IMR-90 (cell line): ENCODE measurements around the gene CAMK4. TPM values are rescaled to one million over a fixed set of nuclear protein-coding genes. Genes with fewer than 3 reads are reported as not detected.

ENCODE experiments used
- ATAC-seq: fragments of 200-7000 bp; cut with Tn5 transposase; 2 replicates; pipeline ENCODE4 v1.9.1; 2020; ENCODE audit warnings: low read depth, mild to moderate bottlenecking, moderate library complexity
- BruUV-seq: library from RNA; stranded (reverse); fragments of 400-500 nt; replicated peaks from 2 replicates; lab custom pipeline; 2021; lab: Mats Ljungman, UMichigan
- CTCF ChIA-PET: fragments of 300-600 bp; formaldehyde crosslinking; extraction: SDS; loops from one replicate; lab custom pipeline; 2021; ENCODE audit warnings: antibody characterized with exemption; lab: Yijun Ruan, JAX
- POLR2A ChIA-PET: fragments of 300-600 bp; sonication (Branson Sonifier 250); formaldehyde crosslinking; loops from one replicate; lab custom pipeline; 2022; ENCODE audit warnings: antibody characterized with exemption; ENCODE audit not compliant: unreplicated experiment; lab: Charles Lee
- DNase-seq: peaks from one replicate; pipeline ENCODE4 v3.0.0; 2013
- H2AFZ ChIP-seq: replicated peaks from 2 replicates; pipeline ENCODE3; 2013; ENCODE audit warnings: low read length, mild to moderate bottlenecking; ENCODE audit not compliant: poor library complexity
- H2AK5ac ChIP-seq: 2 replicates; pipeline ENCODE4 v1.6.1; 2013; ENCODE audit warnings: low read depth, low read length, inconsistent platforms
- H2AK9ac ChIP-seq: replicated peaks from 2 replicates; pipeline ENCODE3; 2013; ENCODE audit warnings: mild to moderate bottlenecking, low read depth, low read length, moderate library complexity; ENCODE audit not compliant: poor library complexity
- H2BK120ac ChIP-seq: 2 replicates; pipeline ENCODE4 v1.6.1; 2013; ENCODE audit warnings: low read depth, low read length, inconsistent platforms
- H2BK15ac ChIP-seq: 3 replicates; pipeline ENCODE4 v1.6.1; 2013; ENCODE audit warnings: low read depth, low read length, inconsistent platforms
- H2BK20ac ChIP-seq: 2 replicates; pipeline ENCODE4 v1.6.1; 2013; ENCODE audit warnings: low read depth, mild to moderate bottlenecking, inconsistent platforms, low read length, moderate library complexity
- H2BK5ac ChIP-seq: 2 replicates; pipeline ENCODE4 v1.6.1; 2013; ENCODE audit warnings: mild to moderate bottlenecking, low read depth, low read length, inconsistent platforms; ENCODE audit not compliant: poor library complexity, severe bottlenecking
- H3K14ac ChIP-seq: replicated peaks from 2 replicates; pipeline ENCODE4 v1.6.1; 2013; ENCODE audit warnings: low read depth, low read length, inconsistent platforms
- H3K18ac ChIP-seq: 2 replicates; pipeline ENCODE4 v1.6.1; 2013; ENCODE audit warnings: low read depth, low read length, control low read depth
- H3K23ac ChIP-seq: 2 replicates; pipeline ENCODE4 v1.6.1; 2013; ENCODE audit warnings: low read depth, low read length, inconsistent platforms
- H3K27ac ChIP-seq: 2 replicates; pipeline ENCODE4 v1.5.1; 2013; ENCODE audit warnings: mild to moderate bottlenecking, control low read depth, low read length; ENCODE audit not compliant: insufficient read depth
- H3K27me3 ChIP-seq: 2 replicates; pipeline ENCODE4 v1.6.1; 2013; ENCODE audit warnings: low read length; ENCODE audit not compliant: control insufficient read depth, insufficient read depth
- H3K36me3 ChIP-seq: 2 replicates; pipeline ENCODE4 v1.6.1; 2013; ENCODE audit warnings: low read length, mixed read lengths; ENCODE audit not compliant: control insufficient read depth, insufficient read depth
- H3K4ac ChIP-seq: 2 replicates; pipeline ENCODE4 v1.6.1; 2013; ENCODE audit warnings: low read depth, low read length, inconsistent platforms
- H3K4me1 ChIP-seq: 2 replicates; pipeline ENCODE4 v1.6.1; 2013; ENCODE audit warnings: low read length, mixed read lengths; ENCODE audit not compliant: control insufficient read depth, insufficient read depth
- H3K4me2 ChIP-seq: 2 replicates; pipeline ENCODE4 v1.6.1; 2013; ENCODE audit warnings: low read depth, mild to moderate bottlenecking, control low read depth, low read length, moderate library complexity
- H3K4me3 ChIP-seq: 2 replicates; pipeline ENCODE4 v1.5.1; 2013; ENCODE audit warnings: low read depth, mild to moderate bottlenecking, control low read depth, low read length, moderate library complexity; ENCODE audit not compliant: insufficient read depth
- H3K56ac ChIP-seq: 2 replicates; pipeline ENCODE4 v1.6.1; 2013; ENCODE audit warnings: low read length, inconsistent platforms; ENCODE audit not compliant: insufficient read depth; ENCODE audit errors: extremely low read depth
- H3K79me1 ChIP-seq, 2 experiments: 2 replicates each; pipeline ENCODE4 v1.6.1; 2013; ENCODE audit warnings: low read length in 2 of 2, inconsistent platforms in 1 of 2, low read depth in 1 of 2
- H3K9ac ChIP-seq: 2 replicates; pipeline ENCODE4 v1.6.1; 2013; ENCODE audit warnings: low read depth, low read length, control low read depth
- H3K9me1 ChIP-seq: 2 replicates; pipeline ENCODE4 v1.6.1; 2013; ENCODE audit warnings: low read length, inconsistent platforms; ENCODE audit not compliant: insufficient read depth
- H3K9me3 ChIP-seq: 2 replicates; pipeline ENCODE4 v1.6.1; 2013; ENCODE audit warnings: low read length; ENCODE audit not compliant: control insufficient read depth, insufficient read depth
- H4K20me1 ChIP-seq: 2 replicates; pipeline ENCODE4 v1.6.1; 2013; ENCODE audit warnings: low read length, inconsistent platforms; ENCODE audit not compliant: insufficient read depth
- H4K5ac ChIP-seq: 2 replicates; pipeline ENCODE4 v1.6.1; 2013; ENCODE audit warnings: mild to moderate bottlenecking, low read depth, low read length, control low read depth
- H4K8ac ChIP-seq, 2 experiments: 2 replicates each; pipeline ENCODE4 v1.6.1; 2013; ENCODE audit warnings: low read depth in 2 of 2, low read length in 2 of 2, control low read depth in 1 of 2, inconsistent platforms in 1 of 2
- H4K91ac ChIP-seq: 2 replicates; pipeline ENCODE4 v1.6.1; 2013; ENCODE audit warnings: low read depth, low read length, inconsistent platforms; ENCODE audit not compliant: insufficient read depth
- CEBPB ChIP-seq: IDR thresholded peaks from 2 replicates; pipeline ENCODE4 v1.6.1; 2012; ENCODE audit warnings: low read depth, low read length, improper control_type of control experiment
- CHD1 ChIP-seq: IDR thresholded peaks from 2 replicates; pipeline ENCODE4 v1.6.1; 2012; ENCODE audit warnings: low read depth, low read length, improper control_type of control experiment
- POLR2A ChIP-seq: IDR thresholded peaks from 2 replicates; pipeline ENCODE4 v1.6.1; 2012; ENCODE audit warnings: mild to moderate bottlenecking, low read depth, low read length
- WGBS, 2 experiments: methylation state at CpG; one replicate each; pipeline versions ENCODE4 v1.1.5 to v1.1.7; 2013; ENCODE audit warnings: missing lambda C conversion rate in 2 of 2; ENCODE audit not compliant: insufficient read length in 1 of 2; ENCODE audit errors: extremely low coverage in 2 of 2; 5-methylcytosine and 5-hydroxymethylcytosine counted together
- dilution Hi-C: fragments of 300-500 bp; cut with HindIII; formaldehyde crosslinking; loops from one replicate; pipeline ENCODE4 v1.14.3; 2018; ENCODE audit warnings: low sequenced_read_pairs; ENCODE audit not compliant: unreplicated experiment
- in situ Hi-C: fragments of 300-500 bp; cut with MboI; formaldehyde crosslinking; loops from 3 replicates; pipeline ENCODE4 v1.14.3; 2019; ENCODE audit warnings: low sequenced_read_pairs, inconsistent platforms, mixed read lengths
- intact Hi-C: fragments of 100-400 bp; cut with micrococcal nuclease; formaldehyde crosslinking; loops from 2 replicates; pipeline ENCODE4 v1.10.0; 2022
- polyA plus RNA-seq, 3 experiments: library from polyadenylated mRNA; depleted of rRNA; stranded (reverse); fragments of >200 nt; gene quantifications; 2 replicates each; pipeline ENCODE4 v1.2.3, GENCODE V29; 2012; ENCODE audit warnings: low replicate concordance in 1 of 3
- total RNA-seq: library from RNA; depleted of rRNA; stranded (reverse); fragments of >200 nt; gene quantifications from 2 replicates; pipeline ENCODE4 v1.2.3, GENCODE V29; 2012
- TF ChIP-seq, protein P1 (sequence below): fragments of 150-350 bp; IDR thresholded peaks from 2 replicates; pipeline ENCODE4 v1.6.1; 2016; ENCODE audit warnings: low read depth, mild to moderate bottlenecking, low read length, moderate library complexity, borderline replicate concordance

Gene CAMK4
- total and polyA plus RNA-seq, 2 of the 4 experiments (the other 2 are of a cell fraction) = 3.7 to 4.8 TPM

DNA sequence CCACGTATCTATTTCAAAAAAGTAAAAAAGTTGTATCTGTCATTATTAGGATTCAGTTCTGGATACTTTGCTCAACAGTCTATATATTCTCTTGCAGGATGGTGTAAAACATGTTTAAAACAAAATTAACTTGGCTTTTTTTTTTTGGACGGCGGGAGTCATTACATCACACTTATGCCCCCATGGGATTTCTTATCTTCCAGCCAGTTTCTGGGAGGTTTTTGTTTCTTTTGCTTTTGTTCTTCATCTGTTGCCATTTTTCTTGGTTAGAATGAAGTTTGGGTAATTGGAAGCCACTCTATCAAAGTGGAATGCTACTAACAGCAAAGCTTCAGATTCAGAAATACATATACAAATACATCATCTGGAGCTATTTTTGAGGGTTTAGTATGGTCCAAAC is 289.9 kb downstream of the CAMK4 start:
- no peak overlapping the region for H2BK15ac ChIP-seq
- H4K91ac ChIP-seq = no peak overlapping the region
- H3K18ac ChIP-seq = no peak overlapping the region
- H4K20me1 ChIP-seq = no peaks in the 10 kb centered on the region
- TF ChIP-seq CHD1 (no peak), POLR2A (no peak), CEBPB (no peak)
- TF ChIP-seq, protein P1, sequence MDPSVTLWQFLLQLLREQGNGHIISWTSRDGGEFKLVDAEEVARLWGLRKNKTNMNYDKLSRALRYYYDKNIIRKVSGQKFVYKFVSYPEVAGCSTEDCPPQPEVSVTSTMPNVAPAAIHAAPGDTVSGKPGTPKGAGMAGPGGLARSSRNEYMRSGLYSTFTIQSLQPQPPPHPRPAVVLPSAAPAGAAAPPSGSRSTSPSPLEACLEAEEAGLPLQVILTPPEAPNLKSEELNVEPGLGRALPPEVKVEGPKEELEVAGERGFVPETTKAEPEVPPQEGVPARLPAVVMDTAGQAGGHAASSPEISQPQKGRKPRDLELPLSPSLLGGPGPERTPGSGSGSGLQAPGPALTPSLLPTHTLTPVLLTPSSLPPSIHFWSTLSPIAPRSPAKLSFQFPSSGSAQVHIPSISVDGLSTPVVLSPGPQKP = no peak
- H3K79me1 ChIP-seq = peaks cover 0 to 11% of the 10 kb centered on the region in 2 experiments; a peak in 2 of 4 replicates
- ATAC-seq = no peak
- H3K9ac ChIP-seq = no peak overlapping the region
- no peak for DNase-seq
- no peaks in the 10 kb centered on the region for H3K9me1 ChIP-seq
- H4K8ac ChIP-seq = no peak overlapping the region
- H3K4ac ChIP-seq = no peak overlapping the region
- H3K4me3 ChIP-seq = no peak overlapping the region
- dilution Hi-C loops = no loop called here
- no peak overlapping the region for H3K56ac ChIP-seq
- H3K36me3 ChIP-seq = no peaks in the 10 kb centered on the region
- H3K9me3 ChIP-seq = no peaks in the 10 kb centered on the region
- in situ Hi-C loops = no loop called here
- H3K23ac ChIP-seq = no peak overlapping the region
- H2BK5ac ChIP-seq = no peak overlapping the region
- H2AK9ac ChIP-seq = no peak overlapping the region
- no peaks in the 10 kb centered on the region for H3K4me1 ChIP-seq
- H3K14ac ChIP-seq = no peak overlapping the region
- ChIA-PET POLR2A (no interaction called here), CTCF (interaction anchor here (1.0 kb wide), 1 partner anchor 17 kb away, joined by 4 read pairs; no protein-coding TSS in a partner anchor)
- no peak overlapping the region for H3K27ac ChIP-seq
- BruUV-seq = no TSS peak
- H2AFZ ChIP-seq = no peak overlapping the region
- H2BK20ac ChIP-seq = no peak overlapping the region
- H4K5ac ChIP-seq = no peak overlapping the region
- H2AK5ac ChIP-seq = no peak overlapping the region
- no peak overlapping the region for H3K4me2 ChIP-seq
- H3K27me3 ChIP-seq = no peaks in the 10 kb centered on the region
- H2BK120ac ChIP-seq = no peak overlapping the region
- intact Hi-C loops = loop anchor here (10.0 kb wide), 1 partner anchor 759 kb away; no protein-coding TSS in a partner anchor
- no CpG with 5 or more reads among the region's 3 CpGs for WGBS, 2 experiments
